Right lobe of liver (tissue), 4 donors: ENCODE data around the gene PRKAR1B.

ENCODE experiments used
- POLR2A ChIP-seq: fragments of 450-650 bp; IDR thresholded peaks from one replicate; pipeline ENCODE4 v1.6.1; 2017; ENCODE audit warnings: antibody characterized with exemption, mild to moderate bottlenecking
- TF ChIP-seq, protein P1 (sequence below), 4 donors: fragments of 200-600 bp in 3 of 4; fragments of 450-650 bp in 1 of 4; IDR thresholded peaks; one replicate each; pipeline versions ENCODE4 v1.5.1 to v1.8.0; 2016 to 2022; ENCODE audit warnings: antibody characterized with exemption in 4 of 4, mild to moderate bottlenecking in 2 of 4
- donor health status: DM: no; HTN: no; CAD: no.
- donor health status: DM: no; HTN: no; CAD: no.
- donor health status: DM: no; HTN: yes; CAD: no.

DNA sequence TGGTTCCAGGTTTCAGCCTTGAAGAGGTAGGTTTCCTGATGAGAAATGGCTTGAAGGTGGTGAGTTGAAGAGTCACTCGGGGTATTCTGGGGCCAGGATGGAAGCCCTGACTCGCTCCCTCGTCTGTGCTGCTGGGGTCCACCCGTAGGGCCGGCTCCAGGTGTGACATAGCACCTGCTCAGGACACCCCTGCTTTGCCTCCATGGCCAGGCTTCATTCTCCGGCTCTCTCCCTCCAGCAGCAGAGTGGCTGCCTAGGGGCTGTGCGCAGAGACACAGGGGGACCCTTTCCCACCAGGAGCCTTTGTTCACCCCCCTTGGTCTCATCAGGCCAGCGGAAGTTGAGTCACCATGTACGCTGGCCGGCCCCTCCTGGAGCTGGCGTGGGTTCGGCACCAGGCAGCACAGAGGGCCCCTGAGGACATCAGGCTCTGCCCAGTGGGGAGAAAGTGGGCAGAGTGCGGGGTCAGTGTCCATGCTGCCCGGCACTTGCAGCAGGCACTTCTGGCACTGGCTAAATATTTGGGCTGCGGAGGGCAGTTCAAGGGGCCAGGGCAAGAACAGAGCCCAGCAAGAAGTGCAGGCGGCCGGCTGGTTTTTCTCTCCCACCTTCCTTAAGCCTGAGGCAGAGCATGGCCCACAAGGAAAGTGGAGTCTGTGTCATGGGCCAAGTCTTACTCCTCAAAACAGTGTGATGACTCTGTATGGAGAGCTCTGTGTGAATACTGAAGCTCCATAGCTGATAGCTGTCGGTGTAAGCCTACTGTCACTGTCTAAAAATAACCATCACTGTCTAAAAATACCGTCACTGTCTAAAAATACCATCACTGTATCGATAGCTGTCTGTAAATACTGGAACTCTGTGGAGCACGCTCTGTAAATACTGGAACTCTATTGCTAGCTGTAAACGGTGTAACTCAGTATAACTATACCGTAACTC lies 3.7 kb upstream of the PRKAR1B start:
- TF ChIP-seq, protein P1, sequence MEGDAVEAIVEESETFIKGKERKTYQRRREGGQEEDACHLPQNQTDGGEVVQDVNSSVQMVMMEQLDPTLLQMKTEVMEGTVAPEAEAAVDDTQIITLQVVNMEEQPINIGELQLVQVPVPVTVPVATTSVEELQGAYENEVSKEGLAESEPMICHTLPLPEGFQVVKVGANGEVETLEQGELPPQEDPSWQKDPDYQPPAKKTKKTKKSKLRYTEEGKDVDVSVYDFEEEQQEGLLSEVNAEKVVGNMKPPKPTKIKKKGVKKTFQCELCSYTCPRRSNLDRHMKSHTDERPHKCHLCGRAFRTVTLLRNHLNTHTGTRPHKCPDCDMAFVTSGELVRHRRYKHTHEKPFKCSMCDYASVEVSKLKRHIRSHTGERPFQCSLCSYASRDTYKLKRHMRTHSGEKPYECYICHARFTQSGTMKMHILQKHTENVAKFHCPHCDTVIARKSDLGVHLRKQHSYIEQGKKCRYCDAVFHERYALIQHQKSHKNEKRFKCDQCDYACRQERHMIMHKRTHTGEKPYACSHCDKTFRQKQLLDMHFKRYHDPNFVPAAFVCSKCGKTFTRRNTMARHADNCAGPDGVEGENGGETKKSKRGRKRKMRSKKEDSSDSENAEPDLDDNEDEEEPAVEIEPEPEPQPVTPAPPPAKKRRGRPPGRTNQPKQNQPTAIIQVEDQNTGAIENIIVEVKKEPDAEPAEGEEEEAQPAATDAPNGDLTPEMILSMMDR (IDR thresholded peaks at IDR 0.05), result no peak
- no peak for TF ChIP-seq POLR2A
